GM10248 (cell line): ENCODE measurements around the gene FCHO2.

Experiments used
- CTCF ChIA-PET: fragments of 300-600 bp; sonication (Branson Sonifier 250); formaldehyde crosslinking; extraction: SDS; loops from one replicate; lab custom pipeline; 2021; ENCODE audit warnings: antibody characterized with exemption; lab: Yijun Ruan, JAX
- POLR2A ChIA-PET: fragments of 350-650 bp; sonication (Branson Sonifier 250); formaldehyde crosslinking; extraction: SDS; loops from one replicate; lab custom pipeline; 2020; ENCODE audit warnings: antibody characterized with exemption; lab: Yijun Ruan, JAX
- DNase-seq: peaks from one replicate; pipeline ENCODE4 v3.0.0; 2012; ENCODE audit errors: extremely low spot score
- CTCF ChIP-seq: IDR thresholded peaks from 2 replicates; pipeline ENCODE4 v1.5.1; 2012; ENCODE audit warnings: mild to moderate bottlenecking, low read depth; ENCODE audit errors: extremely low read depth, missing control alignments, control extremely low read depth

Gene FCHO2

GRCh38 chr5:73096239-73096575, 140.4 kb downstream of the FCHO2 start:
- POLR2A ChIA-PET, result no interaction called here
- TF ChIP-seq CTCF, result no peak
- DNase-seq, result no peak
- CTCF ChIA-PET, result no interaction called here

GRCh38 chr5:73097740-73098139, 141.9 kb downstream of the FCHO2 start:
- TF ChIP-seq CTCF, result no peak
- DNase-seq, result no peak
- CTCF ChIA-PET, result interaction anchor here (1.3 kb wide), 1 partner anchor 14 kb away, joined by 3 read pairs; no protein-coding TSS in a partner anchor
- POLR2A ChIA-PET, result no interaction called here

GRCh38 chr5:73100109-73100508, 144.3 kb downstream of the FCHO2 start:
- CTCF ChIA-PET, result no interaction called here
- POLR2A ChIA-PET, result no interaction called here
- TF ChIP-seq CTCF, result no peak
- no peak for DNase-seq

GRCh38 chr5:73103870-73104299, 148.0 kb downstream of the FCHO2 start:
- TF ChIP-seq CTCF, result no peak

GRCh38 chr5:73104326-73104725, 148.5 kb downstream of the FCHO2 start:
- POLR2A ChIA-PET, result no interaction called here
- CTCF ChIA-PET, result interaction anchor here (0.8 kb wide), 1 partner anchor 17 kb away, joined by 3 read pairs; no protein-coding TSS in a partner anchor
- TF ChIP-seq CTCF, result no peak
- DNase-seq, result no peak

More at GRCh38 chr5:73103870-73104299, 148.0 kb downstream of the FCHO2 start:
- DNase-seq, result no peak
- ChIA-PET POLR2A (no interaction called here), CTCF (interaction anchor here (0.8 kb wide), 1 partner anchor 16 kb away, joined by 3 read pairs; no protein-coding TSS in a partner anchor)

GRCh38 chr5:73106335-73106734, 150.5 kb downstream of the FCHO2 start:
- CTCF ChIA-PET, result no interaction called here
- POLR2A ChIA-PET, result no interaction called here

More at GRCh38 chr5:73106335-73106734, 150.5 kb downstream of the FCHO2 start:
- no peak for DNase-seq
- no peak for TF ChIP-seq CTCF
